Chondrocyte (in vitro differentiated cells): ENCODE results near the gene PSMB8. TPM values are rescaled to one million over a fixed set of nuclear protein-coding genes. Genes with fewer than 3 reads are reported as not detected.

Experiments
- DNase-seq: peaks from one replicate; pipeline ENCODE4 v3.0.0; 2021; ENCODE audit warnings: mixed read lengths, low spot score
- H3K27ac Mint-ChIP-seq: one replicate; pipeline ENCODE4 v1.8.0; 2021; ENCODE audit warnings: mild to moderate bottlenecking, moderate library complexity, mixed read lengths; ENCODE audit not compliant: unreplicated experiment
- H3K27me3 Mint-ChIP-seq: 2 replicates; pipeline ENCODE4 v1.8.0; 2021; ENCODE audit warnings: low read depth, mixed read lengths
- H3K36me3 Mint-ChIP-seq: 2 replicates; pipeline ENCODE4 v1.8.0; 2021; ENCODE audit warnings: low read depth, mixed read lengths
- H3K4me1 Mint-ChIP-seq: 2 replicates; pipeline ENCODE4 v1.8.0; 2021; ENCODE audit warnings: low read depth, mild to moderate bottlenecking, mixed read lengths
- H3K4me3 Mint-ChIP-seq: one replicate; pipeline ENCODE4 v1.8.0; 2021; ENCODE audit warnings: mild to moderate bottlenecking, moderate library complexity, mixed read lengths; ENCODE audit not compliant: unreplicated experiment
- H3K9me3 Mint-ChIP-seq: 2 replicates; pipeline ENCODE4 v1.8.0; 2021; ENCODE audit warnings: low read depth, mixed read lengths
- total RNA-seq: library from RNA; stranded (reverse); gene quantifications from 3 replicates; pipeline ENCODE4 v1.2.1, GENCODE V29; 2021
- TF ChIP-seq, protein P1 (sequence below): fragments of 200-600 bp; sonication (generic); IDR thresholded peaks from 2 replicates; pipeline ENCODE4 v1.5.0; 2021; ENCODE audit warnings: antibody characterized with exemption, mild to moderate bottlenecking, moderate library complexity

Gene PSMB8
- total RNA-seq, 1 donor from 2014 or later: 14.6 TPM

DNA sequence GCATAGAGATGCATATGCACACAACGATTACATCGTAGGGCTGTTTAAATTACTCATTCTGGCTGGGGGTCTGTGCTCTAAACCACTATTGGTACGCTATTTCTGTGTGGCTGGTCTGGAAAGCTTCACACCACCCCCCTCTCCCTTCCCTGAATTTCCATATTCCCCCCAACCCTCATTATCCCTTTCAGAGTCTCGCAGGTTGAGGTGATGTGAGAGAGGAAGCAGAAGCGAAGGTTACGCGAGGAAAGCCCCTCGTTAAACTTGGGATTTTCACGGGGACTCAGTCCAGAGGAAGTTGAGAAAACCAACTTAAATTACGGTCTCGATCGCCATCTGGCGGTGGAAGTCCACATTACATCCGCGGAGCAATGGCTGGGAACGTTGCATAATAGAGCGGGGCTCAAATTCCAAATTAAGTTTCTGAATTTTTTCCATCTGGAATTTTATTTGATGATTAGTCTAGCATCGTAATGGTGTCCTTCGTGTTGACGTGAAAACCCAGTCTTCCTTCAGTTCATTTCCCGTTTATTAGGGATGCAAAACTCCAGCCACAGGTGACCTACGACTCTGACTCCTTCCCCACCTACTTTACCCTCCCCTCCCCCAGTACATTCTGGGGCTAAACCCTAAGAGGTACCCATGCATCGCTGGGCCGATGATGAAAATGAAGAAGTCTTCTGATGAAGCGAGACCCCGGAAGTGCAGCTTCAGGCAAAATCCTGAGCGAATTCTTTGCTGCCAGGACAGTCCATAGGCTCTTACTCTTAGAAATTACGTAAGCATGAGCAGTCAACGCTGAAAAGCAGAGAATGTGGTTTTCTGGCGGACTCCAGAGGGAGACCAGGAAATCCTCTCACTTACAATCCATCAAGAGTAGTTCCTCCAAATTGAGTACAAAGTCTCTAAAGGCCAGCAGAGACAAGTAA, 46.7 kb downstream of the PSMB8 start:
- peaks cover 5% of the 10 kb centered on the region for H3K9me3 Mint-ChIP-seq
- TF ChIP-seq, protein P1, sequence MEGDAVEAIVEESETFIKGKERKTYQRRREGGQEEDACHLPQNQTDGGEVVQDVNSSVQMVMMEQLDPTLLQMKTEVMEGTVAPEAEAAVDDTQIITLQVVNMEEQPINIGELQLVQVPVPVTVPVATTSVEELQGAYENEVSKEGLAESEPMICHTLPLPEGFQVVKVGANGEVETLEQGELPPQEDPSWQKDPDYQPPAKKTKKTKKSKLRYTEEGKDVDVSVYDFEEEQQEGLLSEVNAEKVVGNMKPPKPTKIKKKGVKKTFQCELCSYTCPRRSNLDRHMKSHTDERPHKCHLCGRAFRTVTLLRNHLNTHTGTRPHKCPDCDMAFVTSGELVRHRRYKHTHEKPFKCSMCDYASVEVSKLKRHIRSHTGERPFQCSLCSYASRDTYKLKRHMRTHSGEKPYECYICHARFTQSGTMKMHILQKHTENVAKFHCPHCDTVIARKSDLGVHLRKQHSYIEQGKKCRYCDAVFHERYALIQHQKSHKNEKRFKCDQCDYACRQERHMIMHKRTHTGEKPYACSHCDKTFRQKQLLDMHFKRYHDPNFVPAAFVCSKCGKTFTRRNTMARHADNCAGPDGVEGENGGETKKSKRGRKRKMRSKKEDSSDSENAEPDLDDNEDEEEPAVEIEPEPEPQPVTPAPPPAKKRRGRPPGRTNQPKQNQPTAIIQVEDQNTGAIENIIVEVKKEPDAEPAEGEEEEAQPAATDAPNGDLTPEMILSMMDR: peak; percentile 91

DNA sequence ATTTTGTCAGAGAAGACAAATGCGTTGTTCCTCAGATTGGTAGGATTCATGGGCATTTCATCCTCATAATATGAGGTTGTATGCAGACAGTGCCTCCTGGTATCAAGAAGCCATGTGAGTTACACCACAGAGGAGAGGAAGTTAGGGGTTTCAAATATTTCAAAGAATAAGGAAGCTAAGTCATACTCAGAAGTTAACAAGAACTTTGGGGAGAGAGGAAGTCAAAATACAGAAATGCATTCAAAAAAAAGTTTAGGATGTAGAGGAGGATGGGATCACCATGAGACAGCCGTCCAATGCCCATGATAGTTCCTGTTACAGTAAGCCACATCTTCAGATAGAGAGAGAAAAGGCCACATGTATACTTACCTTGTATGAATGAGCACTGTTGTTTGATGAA, 49.3 kb downstream of the PSMB8 start:
- H3K4me3 Mint-ChIP-seq: no peak overlapping the region
- peaks cover 72% of the 10 kb centered on the region for H3K27me3 Mint-ChIP-seq
- H3K4me1 Mint-ChIP-seq: peaks cover 5% of the 10 kb centered on the region
- H3K36me3 Mint-ChIP-seq: peaks cover 2% of the 10 kb centered on the region
- H3K9me3 Mint-ChIP-seq: peaks cover 5% of the 10 kb centered on the region
- no peak for DNase-seq
- no peak overlapping the region for H3K27ac Mint-ChIP-seq
- TF ChIP-seq, protein P1: no peak

More for the DNA sequence above, 46.7 kb downstream of the PSMB8 start:
- H3K27ac Mint-ChIP-seq: no peak overlapping the region
- peaks cover 5% of the 10 kb centered on the region for H3K4me1 Mint-ChIP-seq
- H3K4me3 Mint-ChIP-seq: peak overlapping the region; percentile 67
- H3K36me3 Mint-ChIP-seq: peaks cover 2% of the 10 kb centered on the region
- DNase-seq: no peak
- H3K27me3 Mint-ChIP-seq: peaks cover 68% of the 10 kb centered on the region

DNA sequence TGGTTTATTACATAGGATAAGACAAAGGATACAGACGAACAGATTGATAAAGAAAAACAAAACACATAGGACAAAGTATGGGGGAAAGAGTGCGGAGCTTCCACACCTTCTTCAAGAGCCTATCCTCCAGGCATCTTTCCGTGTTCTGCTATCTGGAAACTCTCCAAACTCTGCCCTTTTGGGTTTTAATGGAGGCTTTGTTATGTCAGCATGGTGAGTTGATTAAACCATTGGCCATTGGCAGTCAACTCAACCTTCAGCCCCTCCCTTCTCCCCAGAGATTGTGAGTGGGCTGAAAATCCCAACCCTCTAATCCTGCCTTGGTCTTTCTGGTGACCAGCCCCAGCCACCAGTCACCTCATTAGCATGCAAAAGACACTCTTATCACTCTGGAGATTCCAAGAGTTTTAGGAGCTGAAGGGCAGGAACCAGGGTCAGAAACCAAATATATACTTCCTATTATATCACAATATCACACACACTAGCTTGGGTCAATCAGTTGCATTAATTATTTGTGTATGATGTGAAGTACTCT, 50.9 kb downstream of the PSMB8 start:
- Mint-ChIP-seq H3K9me3 (no peaks in the 10 kb centered on the region), H3K4me1 (peaks cover 5% of the 10 kb centered on the region), H3K36me3 (no peaks in the 10 kb centered on the region), H3K27me3 (peaks cover 70% of the 10 kb centered on the region), H3K27ac (no peak overlapping the region), H3K4me3 (no peak overlapping the region)
- TF ChIP-seq, protein P1: no peak
- DNase-seq: no peak

Other genes starting within 250 kb of the PSMB8 start
- not detected in 3 replicates for gene HLA-DQA1, start 206.6 kb downstream of the PSMB8 start, total RNA-seq
- gene HLA-DQB1, start 177.4 kb downstream of the PSMB8 start, total RNA-seq: not detected in 3 replicates
- gene HLA-DQA2, start 102.7 kb downstream of the PSMB8 start, total RNA-seq: not detected in 3 replicates
- gene HLA-DQB2, start 80.5 kb downstream of the PSMB8 start, total RNA-seq: not detected in 3 replicates
- 0.25 to 0.56 TPM in 2 of 3 replicates, not detected in the other for gene HLA-DOB, start 27.0 kb downstream of the PSMB8 start, total RNA-seq
- gene TAP2, start 5.3 kb downstream of the PSMB8 start, total RNA-seq: 16.3 to 28.0 TPM (median 20.3 TPM) in 3 replicates
- 14.5 to 29.7 TPM (median 26.7 TPM) in 3 replicates for gene TAP1, start 9.7 kb upstream of the PSMB8 start, total RNA-seq
- 0.90 to 1.2 TPM (median 1.2 TPM) in 3 replicates for gene PSMB9, start 10.1 kb upstream of the PSMB8 start, total RNA-seq
- not detected in 3 replicates for gene HLA-DMB, start 97.0 kb upstream of the PSMB8 start, total RNA-seq
- 3.6 to 5.5 TPM (median 5.4 TPM) in 3 replicates for gene HLA-DMA, start 109.0 kb upstream of the PSMB8 start, total RNA-seq
- gene BRD2, start 124.5 kb upstream of the PSMB8 start, total RNA-seq: 149 to 165 TPM (median 150 TPM) in 3 replicates
- not detected in 3 replicates for gene HLA-DOA, start 165.5 kb upstream of the PSMB8 start, total RNA-seq
- gene HLA-DPA1, start 229.6 kb upstream of the PSMB8 start, total RNA-seq: 0.65 to 1.3 TPM (median 1.2 TPM) in 3 replicates
- gene HLA-DPB1, start 231.9 kb upstream of the PSMB8 start, total RNA-seq: 2.8 to 2.9 TPM (median 2.8 TPM) in 3 replicates